CD4-positive, CD25-positive, alpha-beta regulatory T cell (primary cell): ENCODE data around the gene RBSN. TPM values are rescaled to one million over a fixed set of nuclear protein-coding genes. Genes with fewer than 3 reads are reported as not detected.

Experiments used
- ATAC-seq, 2 donors: fragments of 150-1000 bp; cut with Tn5 transposase; one replicate each; pipeline ENCODE4 v1.10.0; 2021; ENCODE audit warnings: low read depth in 2 of 2, moderate number of reproducible peaks in 2 of 2, moderate library complexity in 1 of 2
- DNase-seq, 3 donors: peaks; one replicate each; pipeline versions ENCODE4 v3.0.0 to v3.0.0-alpha.2; 2012 to 2022; ENCODE audit warnings: mixed read lengths in 1 of 3
- H3K27ac ChIP-seq: one replicate; pipeline ENCODE4 v1.7.0; 2013; ENCODE audit warnings: mild to moderate bottlenecking, low read length; ENCODE audit not compliant: insufficient read depth, poor library complexity, severe bottlenecking
- H3K27me3 ChIP-seq: one replicate; pipeline ENCODE4 v1.7.0; 2013; ENCODE audit warnings: low read length; ENCODE audit not compliant: control insufficient read depth, insufficient read depth
- H3K36me3 ChIP-seq: one replicate; pipeline ENCODE4 v1.7.0; 2013; ENCODE audit warnings: mild to moderate bottlenecking, low read length, moderate library complexity; ENCODE audit not compliant: control insufficient read depth, insufficient read depth
- H3K4me1 ChIP-seq: 2 replicates; pipeline ENCODE4 v1.7.0; 2013; ENCODE audit warnings: mild to moderate bottlenecking, low read length; ENCODE audit not compliant: insufficient read depth, control insufficient read depth, poor library complexity, severe bottlenecking
- H3K4me3 ChIP-seq: one replicate; pipeline ENCODE4 v1.7.0; 2013; ENCODE audit warnings: low read depth, mild to moderate bottlenecking, low read length, moderate library complexity
- H3K9me3 ChIP-seq, 2 experiments: 1 replicate in 1 of 2; 2 replicates in 1 of 2; pipeline ENCODE4 v1.7.0; 2013; ENCODE audit warnings: low read length in 2 of 2, mild to moderate bottlenecking in 1 of 2, moderate library complexity in 1 of 2; ENCODE audit not compliant: control insufficient read depth in 2 of 2
- H3K27ac Mint-ChIP-seq, 3 donors: one replicate each; pipeline ENCODE4 v1.8.0; 2020 to 2022; ENCODE audit warnings: mild to moderate bottlenecking in 3 of 3, mixed read lengths in 3 of 3, moderate library complexity in 2 of 3
- H3K27me3 Mint-ChIP-seq: one replicate; pipeline ENCODE4 v1.8.0; 2022; ENCODE audit warnings: mild to moderate bottlenecking, mixed read lengths
- H3K36me3 Mint-ChIP-seq: one replicate; pipeline ENCODE4 v1.8.0; 2020; ENCODE audit warnings: mixed read lengths
- H3K4me1 Mint-ChIP-seq, 4 donors: one replicate each; pipeline ENCODE4 v1.8.0; 2020 to 2022; ENCODE audit warnings: mixed read lengths in 4 of 4, mild to moderate bottlenecking in 1 of 4
- H3K4me3 Mint-ChIP-seq, 4 donors: one replicate each; pipeline ENCODE4 v1.8.0; 2020 to 2022; ENCODE audit warnings: mild to moderate bottlenecking in 4 of 4, mixed read lengths in 4 of 4, moderate library complexity in 3 of 4
- H3K9me3 Mint-ChIP-seq, 7 donors: one replicate each; pipeline ENCODE4 v1.8.0; 2020 to 2022; ENCODE audit warnings: mixed read lengths in 7 of 7, mild to moderate bottlenecking in 3 of 7, moderate library complexity in 2 of 7
- polyA plus RNA-seq, 4 donors: library from polyadenylated mRNA; unstranded; fragments of 300-500 nt; fragmentation: Illumina TruSeq; gene quantifications; one replicate each; pipeline ENCODE4 v1.2.3, GENCODE V29; 2021
- total RNA-seq: library from RNA; stranded (reverse); gene quantifications from one replicate; pipeline ENCODE4 v1.2.3, GENCODE V29; 2022

Gene RBSN
- total and polyA plus RNA-seq, 5 donors from 2014 or later, result 16.9 to 41.0 (median 22.2) TPM

DNA sequence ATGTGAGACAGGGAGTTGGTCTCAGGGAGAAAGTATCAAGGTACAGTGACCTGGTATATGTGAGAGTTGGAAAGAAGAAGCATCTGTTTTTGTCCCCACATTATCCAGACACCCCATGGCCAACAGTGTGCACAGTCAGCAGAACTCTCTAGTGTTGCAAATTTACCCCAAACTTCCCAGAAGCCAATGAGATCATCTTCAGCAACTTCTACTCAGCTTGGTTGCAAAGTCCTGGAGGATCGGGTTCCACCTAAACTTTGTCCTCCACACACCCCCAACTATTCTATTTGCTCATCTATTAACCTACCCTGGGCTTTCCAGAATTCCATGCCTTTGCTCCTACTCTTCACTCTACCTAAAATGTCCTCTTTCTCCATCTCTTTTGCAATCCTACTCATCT, 15.7 kb downstream of the RBSN start:
- peaks cover 50% of the 10 kb centered on the region for H3K36me3 Mint-ChIP-seq
- no peak for ATAC-seq

GRCh38 chr3:15081960-15082664, 16.8 kb downstream of the RBSN start:
- DNase-seq, result no peak
- H3K4me1 Mint-ChIP-seq, result peaks cover 0 to 8% (median 4%) of the 10 kb centered on the region in 4 donors
- ATAC-seq, result no peak
- no peak overlapping the region for H3K27ac ChIP-seq
- H3K9me3 ChIP-seq, result no peaks in the 10 kb centered on the region
- H3K36me3 Mint-ChIP-seq, result peaks cover 60% of the 10 kb centered on the region
- H3K36me3 ChIP-seq, result peaks cover 91% of the 10 kb centered on the region
- H3K27me3 Mint-ChIP-seq, result no peaks in the 10 kb centered on the region
- no peaks in the 10 kb centered on the region for H3K4me1 ChIP-seq
- H3K9me3 Mint-ChIP-seq, result no peaks in the 10 kb centered on the region
- no peaks in the 10 kb centered on the region for H3K27me3 ChIP-seq
- H3K27ac Mint-ChIP-seq, result no peak overlapping the region
- no peak overlapping the region for H3K4me3 Mint-ChIP-seq
- no peak overlapping the region for H3K4me3 ChIP-seq

More for the DNA sequence above, 15.7 kb downstream of the RBSN start:
- Histone ChIP-seq H3K27ac (no peak overlapping the region), H3K4me1 (no peaks in the 10 kb centered on the region), H3K9me3 (no peaks in the 10 kb centered on the region), H3K27me3 (no peaks in the 10 kb centered on the region), H3K36me3 (peaks cover 88% of the 10 kb centered on the region), H3K4me3 (no peak overlapping the region)
- H3K4me3 Mint-ChIP-seq, result no peak overlapping the region
- no peak for DNase-seq
- H3K27me3 Mint-ChIP-seq, result no peaks in the 10 kb centered on the region
- H3K27ac Mint-ChIP-seq, result peak overlapping the region in 1 of 3 donors; percentile 3
- H3K4me1 Mint-ChIP-seq, result peaks cover 0 to 7% (median 3%) of the 10 kb centered on the region in 4 donors
- H3K9me3 Mint-ChIP-seq, result no peaks in the 10 kb centered on the region

GRCh38 chr3:15079091-15079490, 19.9 kb downstream of the RBSN start:
- ATAC-seq (no peak), DNase-seq (no peak)
- H3K27ac Mint-ChIP-seq, result no peak overlapping the region
- H3K9me3 Mint-ChIP-seq, result no peaks in the 10 kb centered on the region
- no peaks in the 10 kb centered on the region for H3K9me3 ChIP-seq
- H3K4me1 Mint-ChIP-seq, result peaks cover 0 to 8% (median 2%) of the 10 kb centered on the region in 4 donors
- H3K4me3 Mint-ChIP-seq, result no peak overlapping the region
- no peaks in the 10 kb centered on the region for H3K27me3 Mint-ChIP-seq
- no peaks in the 10 kb centered on the region for H3K4me1 ChIP-seq
- peaks cover 94% of the 10 kb centered on the region for H3K36me3 ChIP-seq
- H3K27ac ChIP-seq, result no peak overlapping the region
- H3K36me3 Mint-ChIP-seq, result peaks cover 66% of the 10 kb centered on the region
- H3K27me3 ChIP-seq, result no peaks in the 10 kb centered on the region
- H3K4me3 ChIP-seq, result no peak overlapping the region

- H3K4me1 ChIP-seq, result no peaks in the 10 kb centered on the region
- DNase-seq (no peak), ATAC-seq (no peak)
- peaks cover 82% of the 10 kb centered on the region for H3K36me3 ChIP-seq
- no peak overlapping the region for H3K27ac Mint-ChIP-seq
- H3K27me3 ChIP-seq, result no peaks in the 10 kb centered on the region
- no peaks in the 10 kb centered on the region for H3K9me3 Mint-ChIP-seq
- no peak overlapping the region for H3K4me3 ChIP-seq
- H3K27ac ChIP-seq, result no peak overlapping the region
- H3K36me3 Mint-ChIP-seq, result peaks cover 49% of the 10 kb centered on the region
- no peak overlapping the region for H3K4me3 Mint-ChIP-seq
- peaks cover 0 to 6% (median under 1%) of the 10 kb centered on the region in 4 donors for H3K4me1 Mint-ChIP-seq
- no peaks in the 10 kb centered on the region for H3K9me3 ChIP-seq
- no peaks in the 10 kb centered on the region for H3K27me3 Mint-ChIP-seq
These were observed 24.4 kb downstream of the RBSN start for GRCh38 chr3:15074500-15074899.

GRCh38 chr3:15071699-15072098, 27.2 kb downstream of the RBSN start:
- peak overlapping the region in 1 of 3 donors; percentile 41 for H3K27ac Mint-ChIP-seq
- H3K9me3 ChIP-seq, result no peaks in the 10 kb centered on the region
- no peak for ATAC-seq
- H3K27me3 ChIP-seq, result no peaks in the 10 kb centered on the region
- no peak overlapping the region for H3K4me3 Mint-ChIP-seq
- no peak overlapping the region for H3K27ac ChIP-seq
- peaks cover 56% of the 10 kb centered on the region for H3K36me3 ChIP-seq
- no peaks in the 10 kb centered on the region for H3K27me3 Mint-ChIP-seq
- H3K4me1 ChIP-seq, result no peaks in the 10 kb centered on the region
- H3K36me3 Mint-ChIP-seq, result peaks cover 31% of the 10 kb centered on the region
- no peak overlapping the region for H3K4me3 ChIP-seq
- H3K9me3 Mint-ChIP-seq, result no peaks in the 10 kb centered on the region
- DNase-seq, result no peak
- peaks cover 0 to 3% (median under 1%) of the 10 kb centered on the region in 4 donors for H3K4me1 Mint-ChIP-seq

- DNase-seq (no peak), ATAC-seq (no peak)
- Histone ChIP-seq H3K4me1 (peaks cover 10% of the 10 kb centered on the region), H3K9me3 (no peaks in the 10 kb centered on the region), H3K36me3 (peaks cover 34% of the 10 kb centered on the region), H3K27ac (no peak overlapping the region), H3K27me3 (no peaks in the 10 kb centered on the region), H3K4me3 (no peak overlapping the region)
- Mint-ChIP-seq H3K9me3 (no peaks in the 10 kb centered on the region), H3K27ac (no peak overlapping the region), H3K4me3 (no peak overlapping the region), H3K4me1 (peaks cover 0 to 10% (median 5%) of the 10 kb centered on the region in 4 donors), H3K27me3 (no peaks in the 10 kb centered on the region), H3K36me3 (peaks cover 15% of the 10 kb centered on the region)
These were observed 29.5 kb downstream of the RBSN start for GRCh38 chr3:15069441-15069840.

DNA sequence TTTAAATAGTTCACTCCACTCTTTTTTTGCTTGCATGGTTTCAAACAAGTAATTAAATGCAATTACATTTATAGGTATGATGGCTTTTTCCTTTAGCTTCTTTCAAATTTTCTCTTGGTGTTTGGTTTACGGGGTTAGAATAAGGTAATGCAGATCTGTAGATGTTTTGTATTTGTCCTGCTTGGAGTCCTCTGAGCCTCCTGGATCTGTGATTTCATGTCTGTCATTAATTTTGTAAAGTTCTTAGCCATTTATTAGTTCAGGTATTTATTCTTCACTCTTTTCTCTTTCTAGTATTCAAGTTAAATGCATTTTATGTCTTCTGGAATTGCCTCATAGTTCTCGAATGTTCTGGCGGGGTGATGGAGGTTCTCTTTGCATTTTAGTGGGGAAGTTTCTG, 32.5 kb downstream of the RBSN start:
- no peak for ATAC-seq
- no peak for DNase-seq
- H3K9me3 Mint-ChIP-seq, result no peaks in the 10 kb centered on the region
- H3K4me3 ChIP-seq, result no peak overlapping the region
- H3K27ac ChIP-seq, result no peak overlapping the region
- peaks cover 23% of the 10 kb centered on the region for H3K4me1 ChIP-seq
- no peaks in the 10 kb centered on the region for H3K27me3 Mint-ChIP-seq
- H3K9me3 ChIP-seq, result no peaks in the 10 kb centered on the region
- peak overlapping the region; percentile 18 to 97 (median 42) for H3K4me3 Mint-ChIP-seq
- peaks cover 5 to 25% (median 17%) of the 10 kb centered on the region in 4 donors for H3K4me1 Mint-ChIP-seq
- peaks cover 6% of the 10 kb centered on the region for H3K36me3 ChIP-seq
- no peaks in the 10 kb centered on the region for H3K27me3 ChIP-seq
- H3K27ac Mint-ChIP-seq, result peak overlapping the region in 1 of 3 donors; percentile 1
- H3K36me3 Mint-ChIP-seq, result peaks cover 6% of the 10 kb centered on the region

GRCh38 chr3:15065550-15066007, 33.4 kb downstream of the RBSN start:
- peak overlapping the region in 2 of 3 donors; percentile 65 to 95 for H3K27ac Mint-ChIP-seq
- ATAC-seq, result no peak
- peak overlapping the region; percentile 96 to 99 (median 97) for H3K4me3 Mint-ChIP-seq
- no peak for DNase-seq
- Histone ChIP-seq H3K4me1 (peaks cover 23% of the 10 kb centered on the region), H3K27me3 (no peaks in the 10 kb centered on the region), H3K4me3 (peak overlapping the region; percentile 82), H3K36me3 (no peaks in the 10 kb centered on the region), H3K9me3 (no peaks in the 10 kb centered on the region), H3K27ac (peak overlapping the region; percentile 79)
- no peaks in the 10 kb centered on the region for H3K27me3 Mint-ChIP-seq
- H3K36me3 Mint-ChIP-seq, result peaks cover 3% of the 10 kb centered on the region
- no peaks in the 10 kb centered on the region for H3K9me3 Mint-ChIP-seq
- H3K4me1 Mint-ChIP-seq, result peaks cover 5 to 27% (median 18%) of the 10 kb centered on the region in 4 donors
